PC-3 (cell line): ENCODE data around the gene RABAC1. TPM values are rescaled to one million over a fixed set of nuclear protein-coding genes. Genes with fewer than 3 reads are reported as not detected.

ENCODE experiments used
- ATAC-seq: fragments of 200-7000 bp; cut with Tn5 transposase; 2 replicates; pipeline ENCODE4 v1.9.1; 2020; ENCODE audit warnings: mild to moderate bottlenecking, moderate library complexity
- BruUV-seq: library from RNA; stranded (reverse); fragments of 400-500 nt; replicated peaks from 2 replicates; lab custom pipeline; 2021; lab: Mats Ljungman, UMichigan
- CTCF ChIA-PET: fragments of 300-600 bp; sonication (Branson Sonifier 250); formaldehyde crosslinking; loops from one replicate; lab custom pipeline; 2022; ENCODE audit warnings: antibody characterized with exemption; lab: Charles Lee
- POLR2A ChIA-PET: fragments of 300-600 bp; sonication (Branson Sonifier 250); formaldehyde crosslinking; loops from one replicate; lab custom pipeline; 2022; ENCODE audit warnings: antibody characterized with exemption; ENCODE audit not compliant: unreplicated experiment; lab: Charles Lee
- DNase-seq: peaks from one replicate; pipeline ENCODE4 v3.0.0-alpha.2; 2015
- H2AFZ ChIP-seq: fragments of 300-600 bp; sonication (generic); 2 replicates; pipeline ENCODE4 v1.6.0; 2016; ENCODE audit warnings: antibody characterized with exemption, low read length
- H3F3A ChIP-seq: fragments of 300-600 bp; sonication (generic); one replicate; pipeline ENCODE4 v1.6.0; 2017; ENCODE audit warnings: antibody characterized with exemption, low read length, control low read depth, mild to moderate bottlenecking; ENCODE audit not compliant: unreplicated experiment
- H3K27ac ChIP-seq: fragments of 300-600 bp; sonication (generic); 2 replicates; pipeline ENCODE4 v1.5.1; 2016; ENCODE audit warnings: mild to moderate bottlenecking, low read length
- H3K27me3 ChIP-seq: fragments of 300-600 bp; sonication (generic); 2 replicates; pipeline ENCODE4 v1.6.1; 2016; ENCODE audit warnings: low read length, mixed read lengths
- H3K36me3 ChIP-seq: fragments of 300-600 bp; sonication (generic); 2 replicates; pipeline ENCODE4 v1.6.1; 2016; ENCODE audit warnings: low read depth, mixed run types, low read length, mixed read lengths
- H3K4me1 ChIP-seq: fragments of 300-600 bp; sonication (generic); 2 replicates; pipeline ENCODE4 v1.5.1; 2016; ENCODE audit warnings: low read length; ENCODE audit not compliant: insufficient read depth
- H3K4me2 ChIP-seq: fragments of 300-600 bp; sonication (generic); 2 replicates; pipeline ENCODE4 v1.6.0; 2016; ENCODE audit warnings: low read length
- H3K4me3 ChIP-seq: fragments of 300-600 bp; sonication (generic); 2 replicates; pipeline ENCODE4 v1.5.1; 2016; ENCODE audit warnings: mild to moderate bottlenecking, low read length, mixed read lengths
- H3K79me2 ChIP-seq: fragments of 300-600 bp; sonication (generic); 2 replicates; pipeline ENCODE4 v1.6.1; 2017; ENCODE audit warnings: low read length, mixed read lengths
- H3K9ac ChIP-seq: fragments of 300-600 bp; sonication (generic); 2 replicates; pipeline ENCODE4 v1.6.0; 2016; ENCODE audit warnings: mild to moderate bottlenecking, low read length
- H3K9me2 ChIP-seq: fragments of 300-600 bp; sonication (generic); replicated peaks from 2 replicates; pipeline ENCODE4 v1.6.1; 2016; ENCODE audit warnings: mixed run types, low read length, mixed read lengths
- H3K9me3 ChIP-seq: fragments of 300-600 bp; sonication (generic); 2 replicates; pipeline ENCODE4 v1.6.1; 2016; ENCODE audit warnings: low read length, mixed read lengths
- H4K20me1 ChIP-seq: fragments of 300-600 bp; sonication (generic); 2 replicates; pipeline ENCODE4 v1.6.1; 2016; ENCODE audit warnings: low read length, mixed read lengths
- CTCF ChIP-seq: fragments of 300-600 bp; sonication (generic); conservative IDR thresholded peaks from 2 replicates; pipeline ENCODE4 v1.5.1; 2017; ENCODE audit warnings: antibody characterized with exemption, low read depth, mild to moderate bottlenecking, low read length
- EZH2 ChIP-seq: fragments of 300-600 bp; sonication (generic); IDR thresholded peaks from one replicate; pipeline ENCODE4 v1.6.1; 2017; ENCODE audit warnings: antibody characterized with exemption, mild to moderate bottlenecking, low read length; ENCODE audit not compliant: unreplicated experiment
- EZH2phosphoT487 ChIP-seq: fragments of 300-600 bp; sonication (generic); IDR thresholded peaks from 2 replicates; pipeline ENCODE4 v1.6.1; 2018; ENCODE audit warnings: mild to moderate bottlenecking, antibody characterized with exemption, low read length, borderline replicate concordance
- intact Hi-C: fragments of 100-400 bp; cut with micrococcal nuclease; formaldehyde crosslinking; loops from 2 replicates; pipeline ENCODE4 v1.9.0; 2023
- total RNA-seq: library from RNA; depleted of rRNA; stranded (reverse); fragments of >200 nt; gene quantifications from 2 replicates; pipeline ENCODE4 v1.2.3, GENCODE V29; 2014

RABAC1 gene
- total RNA-seq, 1 experiment from 2014 or later, result 158 TPM

GRCh38 chr19:41974652-41975051 is 15.5 kb upstream of the RABAC1 start:
- no peaks in the 10 kb centered on the region for H3F3A ChIP-seq
- ChIA-PET CTCF (no interaction called here), POLR2A (no interaction called here)
- no peaks in the 10 kb centered on the region for H3K9me2 ChIP-seq
- no peak overlapping the region for H3K4me3 ChIP-seq
- no peaks in the 10 kb centered on the region for H4K20me1 ChIP-seq
- H3K9ac ChIP-seq, result no peak overlapping the region
- intact Hi-C loops, result no loop called here
- no peaks in the 10 kb centered on the region for H3K9me3 ChIP-seq
- DNase-seq (no peak), ATAC-seq (no peak)
- H3K27me3 ChIP-seq, result no peaks in the 10 kb centered on the region
- no peak overlapping the region for H2AFZ ChIP-seq
- no TSS peak for BruUV-seq
- H3K27ac ChIP-seq, result no peak overlapping the region
- no peaks in the 10 kb centered on the region for H3K4me1 ChIP-seq
- no peak overlapping the region for H3K4me2 ChIP-seq
- TF ChIP-seq EZH2 (no peak), EZH2phosphoT487 (no peak), CTCF (no peak)
- no peaks in the 10 kb centered on the region for H3K79me2 ChIP-seq
- no peaks in the 10 kb centered on the region for H3K36me3 ChIP-seq

DNA sequence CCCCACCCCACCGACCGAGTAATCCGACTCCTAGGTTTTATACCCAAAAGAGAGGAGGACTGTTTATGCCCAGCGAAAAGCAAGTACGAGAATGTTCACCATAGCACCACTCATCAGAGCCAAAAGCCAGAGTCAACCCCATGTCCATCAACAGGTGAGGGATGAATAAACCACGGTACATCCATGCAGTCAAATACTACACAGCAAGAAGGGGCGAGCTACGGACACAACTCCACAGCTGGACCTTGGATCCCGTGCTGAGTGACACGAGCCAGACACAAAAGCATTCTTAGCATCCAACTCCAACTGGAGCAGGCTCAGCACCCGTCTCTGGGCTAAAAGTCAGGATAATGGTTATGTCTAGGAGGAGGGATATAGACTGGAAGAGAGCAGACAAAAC is 12.2 kb upstream of the RABAC1 start:
- no peaks in the 10 kb centered on the region for H4K20me1 ChIP-seq

More for the DNA sequence above, 12.2 kb upstream of the RABAC1 start:
- DNase-seq (no peak), ATAC-seq (no peak)
- H3K9ac ChIP-seq, result no peak overlapping the region
- H3K27ac ChIP-seq, result no peak overlapping the region
- CTCF ChIA-PET, result no interaction called here
- no peaks in the 10 kb centered on the region for H3K9me2 ChIP-seq
- BruUV-seq, result no TSS peak
- H3K4me3 ChIP-seq, result no peak overlapping the region
- TF ChIP-seq EZH2phosphoT487, result no peak
- TF ChIP-seq EZH2, result no peak
- TF ChIP-seq CTCF, result no peak
- no peak overlapping the region for H2AFZ ChIP-seq
- intact Hi-C loops, result no loop called here
- H3F3A ChIP-seq, result no peaks in the 10 kb centered on the region
- no peaks in the 10 kb centered on the region for H3K27me3 ChIP-seq
- no peak overlapping the region for H3K4me2 ChIP-seq
- H3K9me3 ChIP-seq, result no peaks in the 10 kb centered on the region
- H3K79me2 ChIP-seq, result no peaks in the 10 kb centered on the region
- H3K4me1 ChIP-seq, result no peaks in the 10 kb centered on the region
- H3K36me3 ChIP-seq, result no peaks in the 10 kb centered on the region
- POLR2A ChIA-PET, result no interaction called here
